DND-41 (cell line): Measurements from ENCODE around the gene SFT2D1.

ENCODE experiments used
- ATAC-seq: fragments of 200-7000 bp; cut with Tn5 transposase; 3 replicates; pipeline ENCODE4 v1.9.1; 2021; ENCODE audit warnings: low read depth; ENCODE audit not compliant: insufficient read depth
- DNase-seq: peaks from one replicate; pipeline ENCODE4 v3.0.0-alpha.2; 2020
- H2AFZ ChIP-seq: 2 replicates; pipeline ENCODE4 v1.6.0; 2012; ENCODE audit warnings: low read depth, low read length
- H3K27ac ChIP-seq: 2 replicates; pipeline ENCODE4 v1.5.1; 2012; ENCODE audit warnings: low read length, inconsistent platforms
- H3K27me3 ChIP-seq: fragments of 200-600 bp; sonication (generic); 2 replicates; pipeline ENCODE4 v1.6.0; 2012; ENCODE audit warnings: low read length, mild to moderate bottlenecking, inconsistent platforms; ENCODE audit not compliant: insufficient read depth, poor library complexity
- H3K36me3 ChIP-seq: 2 replicates; pipeline ENCODE4 v1.5.1; 2012; ENCODE audit warnings: low read length, inconsistent platforms; ENCODE audit not compliant: insufficient read depth
- H3K4me1 ChIP-seq: 2 replicates; pipeline ENCODE4 v1.5.1; 2012; ENCODE audit warnings: mild to moderate bottlenecking, low read length; ENCODE audit not compliant: insufficient read depth
- H3K4me2 ChIP-seq: 2 replicates; pipeline ENCODE4 v1.6.0; 2012; ENCODE audit warnings: mild to moderate bottlenecking, moderate library complexity, low read length, inconsistent platforms; ENCODE audit not compliant: insufficient read depth
- H3K4me3 ChIP-seq, 2 experiments: fragments of 200-600 bp in 1 of 2; shearing (Covaris generic) in 1 of 2; 2 replicates each; pipeline ENCODE4 v1.5.1; 2012 to 2016; ENCODE audit warnings: inconsistent platforms in 2 of 2, low read length in 2 of 2, mild to moderate bottlenecking in 2 of 2, low read depth in 1 of 2, moderate library complexity in 1 of 2
- H3K79me2 ChIP-seq: 2 replicates; pipeline ENCODE4 v1.6.0; 2012; ENCODE audit warnings: low read length, inconsistent platforms; ENCODE audit not compliant: insufficient read depth
- H3K9ac ChIP-seq: 2 replicates; pipeline ENCODE4 v1.6.0; 2012; ENCODE audit warnings: low read depth, mild to moderate bottlenecking, inconsistent platforms, low read length, moderate library complexity
- H3K9me3 ChIP-seq: 2 replicates; pipeline ENCODE4 v1.5.1; 2012; ENCODE audit warnings: low read length, moderate library complexity, mild to moderate bottlenecking, inconsistent platforms; ENCODE audit not compliant: insufficient read depth, severe bottlenecking
- H4K20me1 ChIP-seq: 2 replicates; pipeline ENCODE4 v1.6.0; 2012; ENCODE audit warnings: low read length; ENCODE audit not compliant: insufficient read depth
- CTCF ChIP-seq: IDR thresholded peaks from 2 replicates; pipeline ENCODE4 v1.5.1; 2012; ENCODE audit warnings: borderline replicate concordance, low read length, moderate library complexity, mild to moderate bottlenecking; ENCODE audit not compliant: poor library complexity, severe bottlenecking; ENCODE audit errors: extremely low read depth
- EZH2 ChIP-seq: IDR thresholded peaks from 3 replicates; pipeline ENCODE4 v1.6.1; 2012; ENCODE audit warnings: borderline replicate concordance, low read depth, mild to moderate bottlenecking, moderate library complexity, low read length, inconsistent platforms; ENCODE audit not compliant: severe bottlenecking

The SFT2D1 gene

DNA sequence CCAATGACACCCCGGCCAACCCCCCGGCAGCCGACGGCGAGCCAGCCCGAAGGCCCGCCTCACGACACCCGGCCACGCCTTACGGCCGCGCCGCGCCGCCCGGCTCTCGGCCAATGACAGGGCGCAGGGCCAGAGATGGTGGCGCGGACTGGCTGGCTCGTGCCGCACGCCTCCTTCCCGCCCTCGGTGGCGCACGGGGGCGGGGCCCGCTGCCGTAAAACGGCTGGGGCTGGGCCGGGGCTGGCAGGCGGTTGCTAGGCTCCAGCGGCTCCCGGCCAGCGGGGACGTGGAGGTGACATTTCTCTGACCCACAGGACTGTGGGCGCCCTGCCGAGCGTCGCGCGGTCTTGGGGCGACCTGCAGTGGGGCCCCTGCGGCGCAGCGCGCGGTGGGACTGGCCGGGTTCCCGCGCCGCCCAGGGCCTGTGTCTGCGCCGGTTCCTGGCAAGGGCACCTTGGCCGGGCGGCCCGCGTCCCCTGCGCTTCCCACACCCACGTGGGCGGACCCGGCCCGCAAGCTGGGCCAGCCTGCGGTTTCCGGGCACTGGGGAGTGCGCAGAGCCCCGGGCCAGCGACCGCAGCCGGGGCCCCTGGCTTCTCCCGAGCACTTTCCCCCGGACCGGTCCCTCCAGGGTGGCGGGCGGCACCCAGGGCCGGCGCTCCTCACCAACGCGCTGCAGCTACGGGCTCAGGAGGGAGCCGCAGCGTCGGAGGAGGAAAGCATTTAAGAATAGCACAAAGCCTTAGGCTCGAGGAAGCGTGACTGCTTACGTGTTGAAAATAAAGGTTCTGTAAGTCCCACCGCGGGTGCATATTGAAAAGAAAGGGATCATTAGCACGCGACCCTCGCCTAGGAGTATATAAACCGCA is 40.8 kb upstream of the SFT2D1 start, which contains the start of gene MPC1:
Gene MPC1 (minus strand): TSS at position 8 of the 869 bp plus-strand sequence. CDS start 64 bp downstream, outside the sequence.
- H3K27me3 ChIP-seq = no peaks in the 10 kb centered on the region
- H3K4me2 ChIP-seq = peak within 1 kb of the TSS; percentile 99
- peak within 1 kb of the TSS; percentile 72 for H2AFZ ChIP-seq
- TF ChIP-seq EZH2 (no peak), CTCF (no peak)
- H3K9ac ChIP-seq = peak within 1 kb of the TSS; percentile 74
- DNase-seq (peak; percentile 96), ATAC-seq (peak; percentile 89)
- H3K9me3 ChIP-seq = no peaks in the 10 kb centered on the region
- H3K27ac ChIP-seq = peak within 1 kb of the TSS; percentile 71
- peaks cover 26% of the 10 kb centered on the region; the same call in 1 of the 2 replicates for H3K4me1 ChIP-seq
- H3K4me3 ChIP-seq = peak within 1 kb of the TSS; percentile 62 to 100
- H3K79me2 ChIP-seq = peaks cover 48% of the 10 kb centered on the region
- peaks cover 5% of the 10 kb centered on the region for H4K20me1 ChIP-seq
- no peaks in the 10 kb centered on the region for H3K36me3 ChIP-seq

DNA sequence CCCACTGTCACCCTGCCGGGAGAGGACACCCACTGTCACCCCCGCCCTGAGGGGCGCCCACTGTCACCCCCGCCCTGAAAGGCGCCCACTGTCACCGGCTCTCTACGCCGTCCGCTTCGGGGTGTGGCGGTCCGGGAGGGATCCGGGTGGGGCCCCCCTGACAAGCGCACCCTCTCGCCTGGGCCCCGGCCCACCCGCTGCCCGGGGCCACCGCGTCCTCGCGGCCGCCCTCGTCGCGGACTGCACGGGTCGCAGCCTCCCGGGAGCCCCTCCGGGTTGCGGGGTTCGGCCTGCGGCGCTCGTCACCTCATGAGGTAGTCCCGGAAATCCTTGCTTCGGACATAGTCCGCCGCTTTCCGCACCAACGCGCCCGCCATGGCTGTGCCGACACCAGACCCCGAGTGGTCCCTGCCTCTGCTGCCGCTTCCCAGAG is 40.2 kb upstream of the SFT2D1 start:
- Histone ChIP-seq H3K27ac (peak overlapping the region; percentile 71), H3K9ac (peak overlapping the region; percentile 74), H4K20me1 (peaks cover 5% of the 10 kb centered on the region), H3K4me2 (peak overlapping the region; percentile 99), H3K27me3 (no peaks in the 10 kb centered on the region), H3K36me3 (no peaks in the 10 kb centered on the region), H3K79me2 (peaks cover 54% of the 10 kb centered on the region), H2AFZ (peak overlapping the region; percentile 63), H3K4me1 (peaks cover 26% of the 10 kb centered on the region; the same call in 1 of the 2 replicates), H3K9me3 (no peaks in the 10 kb centered on the region), H3K4me3 (peak overlapping the region; percentile 46 to 100; a peak in 3 of 4 replicates)
- DNase-seq (no peak), ATAC-seq (peak; percentile 24)
- TF ChIP-seq CTCF = no peak
- no peak for TF ChIP-seq EZH2

DNA sequence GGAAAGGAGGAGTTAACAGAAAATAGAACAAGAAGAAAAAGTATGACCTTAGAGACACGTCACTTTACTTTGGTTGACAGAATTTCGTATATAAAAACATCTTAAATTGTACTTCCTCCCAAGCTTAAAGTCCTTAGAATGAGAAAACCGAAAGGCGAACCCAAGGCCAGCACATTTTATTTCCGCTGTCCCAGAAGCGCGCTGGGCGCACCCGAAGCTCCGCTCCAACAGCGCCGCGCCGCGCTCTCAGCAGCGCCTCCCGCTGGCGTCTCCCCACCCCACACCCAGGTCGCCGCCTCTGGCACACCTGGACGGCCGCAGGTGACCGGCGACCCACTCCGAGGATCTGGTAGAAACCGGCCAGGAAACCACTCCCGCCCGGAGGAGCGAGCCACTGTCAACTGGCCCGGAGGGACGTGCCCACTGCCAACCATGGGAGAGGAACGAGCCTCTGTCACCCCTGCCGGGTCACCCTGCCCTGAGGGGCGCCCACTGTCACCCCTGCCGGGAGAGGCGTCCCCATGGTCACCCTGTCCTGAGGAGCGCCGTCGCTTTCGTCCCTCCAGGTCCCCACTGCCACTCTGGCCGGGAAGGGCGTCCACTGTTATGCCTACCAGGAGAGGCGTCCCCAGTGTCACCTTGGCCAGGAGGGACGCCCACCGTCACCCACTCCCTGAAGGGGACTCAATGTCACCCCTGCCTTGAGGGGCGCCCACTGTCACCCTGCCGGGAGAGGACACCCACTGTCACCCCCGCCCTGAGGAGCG is 39.6 kb upstream of the SFT2D1 start:
- Histone ChIP-seq H4K20me1 (peaks cover 5% of the 10 kb centered on the region), H3K36me3 (no peaks in the 10 kb centered on the region), H2AFZ (peak overlapping the region; percentile 63), H3K9me3 (no peaks in the 10 kb centered on the region), H3K27ac (peak overlapping the region; percentile 71), H3K27me3 (no peaks in the 10 kb centered on the region), H3K79me2 (peaks cover 57% of the 10 kb centered on the region), H3K4me1 (peaks cover 26% of the 10 kb centered on the region; the same call in 1 of the 2 replicates), H3K9ac (peak overlapping the region; percentile 74), H3K4me2 (peak overlapping the region; percentile 99), H3K4me3 (peak overlapping the region; percentile 46 to 100)
- TF ChIP-seq EZH2 (no peak), CTCF (peak; percentile 89)
- ATAC-seq (peak; percentile 54), DNase-seq (peak; percentile 73)
